Measurements from ENCODE around the gene GAB4.

The GAB4 gene

DNA sequence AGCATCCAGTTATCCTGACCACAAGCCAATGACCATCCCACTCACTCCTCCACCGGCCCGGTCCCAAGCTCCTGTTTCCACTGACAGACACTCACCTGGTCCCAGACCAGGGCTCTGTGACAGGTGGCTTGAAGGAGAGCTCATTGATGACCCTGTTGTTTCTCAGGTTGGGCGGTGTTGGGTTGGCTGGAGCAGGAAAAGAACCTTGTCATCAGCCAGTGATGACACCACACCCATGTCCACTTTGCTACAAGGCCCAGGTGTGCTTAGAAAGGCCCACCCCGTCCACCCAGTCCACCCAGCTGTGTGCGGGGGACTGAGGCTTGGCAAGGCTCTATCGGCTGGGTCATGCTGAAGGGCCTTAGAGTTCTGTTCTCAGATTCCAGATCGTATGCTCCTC lies 42.9 kb downstream of the GAB4 start:
- H3K27ac ChIP-seq (ENCODE audit: low read length): no peak overlapping the region
- H3K9ac ChIP-seq (ENCODE audit: low read depth, low read length): no peak overlapping the region
- H3K27me3 ChIP-seq (ENCODE audit: insufficient read depth, low read length): no peaks in the 10 kb centered on the region
- no peak overlapping the region for H3K4me3 ChIP-seq (ENCODE audit: low read length)
- H3K36me3 ChIP-seq (ENCODE audit: insufficient read depth, low read depth, low read length): no peaks in the 10 kb centered on the region
- no peaks in the 10 kb centered on the region for H3K4me1 ChIP-seq (ENCODE audit: insufficient read depth, low read length)
- H3K9me3 ChIP-seq (ENCODE audit: insufficient read depth, low read depth, low read length): no peaks in the 10 kb centered on the region

DNA sequence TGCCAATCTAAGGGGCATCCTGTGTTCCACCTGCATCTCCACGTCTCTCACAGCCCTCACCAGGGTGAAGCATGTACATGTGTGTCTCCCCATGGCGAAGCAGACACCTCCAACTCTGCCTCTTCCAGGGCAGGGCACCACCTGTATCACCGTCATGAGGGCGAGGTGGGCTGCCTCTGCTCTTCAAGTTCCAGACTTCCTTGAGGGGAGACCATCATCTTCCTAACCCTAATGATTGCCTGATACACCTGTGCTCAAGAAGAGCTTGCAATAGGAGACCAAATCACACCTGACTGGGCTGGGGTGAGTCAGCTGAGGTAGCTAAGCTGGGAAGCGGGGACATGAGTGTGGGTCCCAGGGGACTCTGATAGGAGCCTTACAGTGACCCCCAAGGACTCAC lies 43.7 kb downstream of the GAB4 start:
- no peaks in the 10 kb centered on the region for H3K4me1 ChIP-seq (ENCODE audit: insufficient read depth, low read length)
- no peak overlapping the region for H3K4me3 ChIP-seq (ENCODE audit: low read length)
- H3K27ac ChIP-seq (ENCODE audit: low read length): no peak overlapping the region
- H3K36me3 ChIP-seq (ENCODE audit: insufficient read depth, low read depth, low read length): no peaks in the 10 kb centered on the region
- no peak overlapping the region for H3K9ac ChIP-seq (ENCODE audit: low read depth, low read length)
- H3K27me3 ChIP-seq (ENCODE audit: insufficient read depth, low read length): no peaks in the 10 kb centered on the region
- no peaks in the 10 kb centered on the region for H3K9me3 ChIP-seq (ENCODE audit: insufficient read depth, low read depth, low read length)

DNA sequence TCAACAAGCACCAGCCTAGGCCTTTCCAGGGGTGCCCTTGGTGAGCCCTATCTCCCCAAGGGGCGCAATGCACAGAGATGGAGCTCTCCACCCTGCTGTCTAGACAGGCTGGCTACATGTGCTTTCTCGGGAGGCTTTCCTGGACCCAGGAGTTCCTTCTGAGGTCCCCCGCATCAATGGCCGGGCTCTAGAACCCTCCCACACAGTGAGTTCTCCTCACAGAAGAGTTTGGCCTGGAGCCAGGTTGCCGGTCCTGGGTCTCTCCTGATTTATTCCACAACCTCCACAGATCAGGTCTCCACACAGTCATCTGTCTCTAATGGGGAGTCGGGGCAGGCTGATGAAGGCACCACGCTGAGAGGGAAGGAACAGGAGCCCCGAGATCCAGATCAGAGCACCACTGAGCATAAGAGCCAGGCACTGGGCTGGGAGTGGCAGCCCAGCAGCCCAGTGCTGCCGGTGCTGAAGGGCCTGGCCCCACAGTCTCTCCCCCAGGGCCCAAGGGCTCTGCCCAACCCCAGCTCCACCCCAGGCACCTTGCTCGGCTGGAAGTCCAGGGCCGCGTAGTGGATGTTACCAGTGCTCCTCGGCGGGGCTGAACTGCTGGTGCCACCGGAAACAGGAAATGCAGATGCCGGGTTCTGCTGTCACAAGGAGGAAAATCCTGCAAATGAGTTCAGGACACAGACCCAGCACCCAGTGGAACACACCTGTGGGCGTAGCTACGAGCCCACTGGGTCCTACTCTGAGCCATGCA lies 44.7 kb downstream of the GAB4 start:
- no peaks in the 10 kb centered on the region for H3K27me3 ChIP-seq (ENCODE audit: insufficient read depth, low read length)
- H3K9ac ChIP-seq (ENCODE audit: low read depth, low read length): no peak overlapping the region
- no peak overlapping the region for H3K4me3 ChIP-seq (ENCODE audit: low read length)
- no peaks in the 10 kb centered on the region for H3K36me3 ChIP-seq (ENCODE audit: insufficient read depth, low read depth, low read length)
- no peaks in the 10 kb centered on the region for H3K9me3 ChIP-seq (ENCODE audit: insufficient read depth, low read depth, low read length)
- no peak overlapping the region for H3K27ac ChIP-seq (ENCODE audit: low read length)
- H3K4me1 ChIP-seq (ENCODE audit: insufficient read depth, low read length): no peaks in the 10 kb centered on the region

DNA sequence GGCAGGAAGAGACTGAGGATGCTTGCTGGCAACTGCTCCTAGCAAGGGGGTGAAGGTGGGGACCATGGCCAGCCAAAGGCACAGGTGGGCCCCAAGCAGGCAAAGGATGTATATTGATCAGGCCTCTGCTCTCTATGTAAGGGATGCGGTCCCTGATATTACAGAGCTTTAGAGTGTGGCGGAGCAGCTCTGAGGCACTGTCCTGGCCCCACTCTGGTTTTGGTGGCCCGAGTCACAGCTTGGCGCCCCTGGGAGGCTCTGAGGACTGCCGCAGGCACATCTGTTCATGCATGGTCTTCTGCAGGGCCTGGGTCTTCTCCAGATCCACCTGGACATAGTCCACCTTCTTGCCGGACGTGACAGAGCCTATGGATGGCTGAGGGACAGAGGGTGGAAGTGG lies 45.5 kb downstream of the GAB4 start:
- H3K27ac ChIP-seq (ENCODE audit: low read length): no peak overlapping the region
- no peaks in the 10 kb centered on the region for H3K9me3 ChIP-seq (ENCODE audit: insufficient read depth, low read depth, low read length)
- no peak overlapping the region for H3K9ac ChIP-seq (ENCODE audit: low read depth, low read length)
- H3K27me3 ChIP-seq (ENCODE audit: insufficient read depth, low read length): no peaks in the 10 kb centered on the region
- H3K4me1 ChIP-seq (ENCODE audit: insufficient read depth, low read length): no peaks in the 10 kb centered on the region
- H3K4me3 ChIP-seq (ENCODE audit: low read length): no peak overlapping the region
- no peaks in the 10 kb centered on the region for H3K36me3 ChIP-seq (ENCODE audit: insufficient read depth, low read depth, low read length)

DNA sequence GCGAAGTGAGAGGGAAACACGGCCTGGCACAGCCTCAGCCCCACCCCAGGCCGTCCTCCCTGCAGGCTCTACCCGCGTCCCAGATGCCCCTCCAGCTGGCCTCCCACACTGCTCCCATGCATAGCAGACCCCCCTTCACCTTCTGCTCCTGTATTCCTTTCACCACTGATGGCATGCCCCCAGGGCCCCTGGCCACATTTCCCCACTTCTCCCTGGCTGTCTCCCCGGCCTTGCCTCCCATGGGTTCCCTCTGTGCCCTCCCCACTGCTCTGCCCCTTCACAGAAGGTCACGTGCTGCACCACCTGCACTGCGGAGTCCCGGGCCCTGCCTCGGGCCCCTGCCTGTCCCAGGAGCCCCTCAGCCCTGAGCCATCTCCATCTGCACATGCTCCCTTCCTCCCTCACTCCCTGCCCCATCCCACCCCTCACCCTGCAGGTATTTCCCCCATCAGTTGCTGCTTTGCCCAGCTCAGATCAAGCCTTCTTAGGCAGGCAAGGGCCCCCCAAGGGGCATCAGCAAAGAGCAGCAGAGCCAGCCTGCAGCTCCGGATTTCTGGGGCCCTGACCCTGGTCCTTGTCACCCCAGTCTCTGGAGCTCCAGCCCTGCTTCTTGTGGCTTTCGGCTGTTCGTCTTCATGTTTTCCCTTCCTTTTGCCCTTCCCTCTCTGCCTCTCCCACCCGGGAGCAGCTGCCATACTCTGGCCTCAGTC lies 46.4 kb downstream of the GAB4 start:
- H3K36me3 ChIP-seq (ENCODE audit: insufficient read depth, low read depth, low read length): no peaks in the 10 kb centered on the region
- no peaks in the 10 kb centered on the region for H3K4me1 ChIP-seq (ENCODE audit: insufficient read depth, low read length)
- H3K27ac ChIP-seq (ENCODE audit: low read length): no peak overlapping the region
- H3K9me3 ChIP-seq (ENCODE audit: insufficient read depth, low read depth, low read length): no peaks in the 10 kb centered on the region
- H3K9ac ChIP-seq (ENCODE audit: low read depth, low read length): no peak overlapping the region
- no peaks in the 10 kb centered on the region for H3K27me3 ChIP-seq (ENCODE audit: insufficient read depth, low read length)
- H3K4me3 ChIP-seq (ENCODE audit: low read length): no peak overlapping the region

DNA sequence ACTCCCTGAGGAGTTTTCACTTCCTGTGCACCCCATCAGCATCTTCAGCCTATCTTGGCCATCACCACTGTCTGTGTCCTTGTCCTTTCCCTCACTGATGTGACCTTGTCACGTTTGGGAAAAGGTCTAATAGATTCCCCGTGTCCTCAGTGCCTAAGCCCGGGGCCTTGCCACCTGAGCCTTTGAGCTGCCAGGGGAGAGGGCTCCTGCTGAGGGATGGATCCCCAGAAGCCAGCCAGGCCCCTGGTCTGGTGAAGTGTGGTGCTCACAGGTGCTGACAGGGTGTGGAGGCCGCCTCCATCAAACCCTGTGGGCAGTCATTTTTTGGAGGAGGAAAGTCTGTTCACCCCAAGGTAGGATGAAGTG lies 47.2 kb downstream of the GAB4 start:
- H3K4me1 ChIP-seq (ENCODE audit: insufficient read depth, low read length): no peaks in the 10 kb centered on the region
- no peaks in the 10 kb centered on the region for H3K27me3 ChIP-seq (ENCODE audit: insufficient read depth, low read length)
- no peaks in the 10 kb centered on the region for H3K9me3 ChIP-seq (ENCODE audit: insufficient read depth, low read depth, low read length)
- H3K9ac ChIP-seq (ENCODE audit: low read depth, low read length): no peak overlapping the region
- H3K36me3 ChIP-seq (ENCODE audit: insufficient read depth, low read depth, low read length): no peaks in the 10 kb centered on the region
- H3K4me3 ChIP-seq (ENCODE audit: low read length): no peak overlapping the region
- no peak overlapping the region for H3K27ac ChIP-seq (ENCODE audit: low read length)

DNA sequence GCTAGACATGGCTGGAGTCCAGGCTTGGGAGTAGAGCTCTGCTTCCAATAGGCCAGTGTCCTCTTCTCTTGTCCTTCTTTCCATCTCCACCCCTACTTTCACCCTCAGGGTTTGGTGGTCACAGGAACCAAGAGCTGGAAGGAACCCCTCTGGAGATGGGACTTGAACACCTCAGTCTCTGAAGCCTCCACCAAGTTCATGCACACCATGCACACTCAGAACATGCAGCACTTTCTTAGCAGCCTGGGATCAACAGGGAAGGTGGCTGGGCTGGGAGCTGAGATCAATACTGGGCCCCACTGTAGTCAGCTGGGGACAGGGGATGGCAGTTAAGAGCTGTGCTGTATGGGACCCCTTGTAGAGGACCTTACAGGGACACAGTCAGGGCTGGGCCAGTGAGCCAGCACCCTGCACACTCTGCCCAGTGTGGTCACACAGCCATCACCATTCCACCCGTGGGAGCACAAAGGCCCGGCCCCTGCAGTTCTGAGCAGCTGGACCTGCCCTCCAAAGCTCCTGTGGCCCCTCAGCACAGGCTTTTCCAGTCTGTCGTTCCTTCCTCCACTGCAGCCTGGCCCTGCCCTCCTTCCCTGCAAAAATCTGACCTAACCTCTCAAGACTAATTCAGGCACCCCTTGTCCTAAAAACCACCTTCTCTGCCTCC lies 47.7 kb downstream of the GAB4 start:
- H3K27ac ChIP-seq (ENCODE audit: low read length): no peak overlapping the region
- no peaks in the 10 kb centered on the region for H3K4me1 ChIP-seq (ENCODE audit: insufficient read depth, low read length)
- H3K4me3 ChIP-seq (ENCODE audit: low read length): no peak overlapping the region
- no peaks in the 10 kb centered on the region for H3K36me3 ChIP-seq (ENCODE audit: insufficient read depth, low read depth, low read length)
- no peak overlapping the region for H3K9ac ChIP-seq (ENCODE audit: low read depth, low read length)
- no peaks in the 10 kb centered on the region for H3K27me3 ChIP-seq (ENCODE audit: insufficient read depth, low read length)
- no peaks in the 10 kb centered on the region for H3K9me3 ChIP-seq (ENCODE audit: insufficient read depth, low read depth, low read length)

DNA sequence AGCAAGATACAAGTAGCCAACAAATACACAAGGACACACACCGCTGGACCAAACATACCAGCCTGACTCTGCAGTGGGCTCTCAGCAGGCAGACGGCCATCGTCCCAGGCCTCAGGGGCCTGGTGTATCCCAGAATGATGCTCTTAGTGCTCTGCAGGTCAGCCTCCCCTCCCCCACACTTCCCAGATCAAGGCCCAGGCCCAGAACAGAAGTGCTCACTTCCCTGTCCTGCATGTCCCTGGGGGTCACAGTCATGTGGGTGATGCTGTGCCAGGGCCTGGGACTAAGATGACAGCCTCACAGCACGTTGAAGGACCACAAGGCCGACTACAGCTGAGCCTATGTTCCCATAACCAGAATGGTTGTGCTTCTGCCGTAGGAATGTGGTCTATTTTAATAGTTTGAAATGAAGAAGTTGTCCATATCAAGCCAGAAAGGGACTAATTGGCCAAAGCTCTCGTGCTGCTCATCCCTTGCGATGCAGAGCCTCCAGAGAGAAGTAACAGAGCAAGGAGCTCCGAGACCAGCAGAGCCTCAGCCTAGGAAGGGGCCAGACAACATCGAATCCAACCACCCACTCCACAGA lies 48.6 kb downstream of the GAB4 start:
- no peaks in the 10 kb centered on the region for H3K4me1 ChIP-seq (ENCODE audit: insufficient read depth, low read length)
- no peaks in the 10 kb centered on the region for H3K27me3 ChIP-seq (ENCODE audit: insufficient read depth, low read length)
- H3K4me3 ChIP-seq (ENCODE audit: low read length): no peak overlapping the region
- no peaks in the 10 kb centered on the region for H3K36me3 ChIP-seq (ENCODE audit: insufficient read depth, low read depth, low read length)
- no peaks in the 10 kb centered on the region for H3K9me3 ChIP-seq (ENCODE audit: insufficient read depth, low read depth, low read length)
- H3K9ac ChIP-seq (ENCODE audit: low read depth, low read length): no peak overlapping the region
- no peak overlapping the region for H3K27ac ChIP-seq (ENCODE audit: low read length)

DNA sequence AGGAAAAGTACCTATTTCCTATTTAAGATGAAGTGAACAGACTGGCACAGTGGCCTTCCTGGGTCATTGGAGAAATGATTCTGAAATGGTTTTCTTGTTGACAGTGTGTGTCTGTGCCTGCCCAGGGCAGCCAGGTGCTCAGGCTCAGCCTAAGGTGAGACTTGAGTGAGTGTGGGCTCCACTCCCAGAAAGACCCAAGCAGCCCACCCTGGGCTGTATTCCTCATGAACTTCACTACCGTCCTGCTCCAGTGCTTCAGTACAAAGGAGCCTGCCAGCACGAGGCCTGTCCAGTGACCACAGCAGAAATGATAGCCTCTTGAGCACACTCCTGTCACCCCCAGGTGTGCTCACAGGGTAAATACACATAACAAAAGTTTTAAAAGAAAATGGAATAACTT lies 49.5 kb downstream of the GAB4 start:
- Histone ChIP-seq H3K9me3 (ENCODE audit: insufficient read depth, low read depth, low read length) (no peaks in the 10 kb centered on the region), H3K36me3 (ENCODE audit: insufficient read depth, low read depth, low read length) (no peaks in the 10 kb centered on the region), H3K4me1 (ENCODE audit: insufficient read depth, low read length) (no peaks in the 10 kb centered on the region), H3K9ac (ENCODE audit: low read depth, low read length) (no peak overlapping the region), H3K27me3 (ENCODE audit: insufficient read depth, low read length) (no peaks in the 10 kb centered on the region), H3K4me3 (ENCODE audit: low read length) (no peak overlapping the region), H3K27ac (ENCODE audit: low read length) (no peak overlapping the region)

DNA sequence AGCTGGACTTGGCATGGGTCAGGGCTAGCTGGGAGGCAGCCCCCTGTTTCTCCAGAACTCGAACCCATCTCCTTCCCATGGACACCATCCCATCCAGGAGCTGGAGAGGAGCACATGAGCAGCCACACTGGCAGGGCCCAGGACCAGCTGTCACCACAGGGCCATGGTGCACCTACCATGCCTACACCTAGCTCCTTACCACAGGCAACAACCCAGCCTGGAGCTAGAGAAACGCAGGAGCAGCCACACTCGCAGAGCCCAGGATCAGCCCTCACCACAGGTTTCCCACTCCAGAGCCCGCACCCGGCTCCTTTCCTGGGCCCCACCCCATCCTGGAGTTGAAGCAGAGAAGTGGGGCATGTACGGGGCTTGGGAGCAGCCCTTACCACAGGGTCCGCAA lies 50.2 kb downstream of the GAB4 start:
- H3K4me1 ChIP-seq (ENCODE audit: insufficient read depth, low read length): no peaks in the 10 kb centered on the region
- H3K27me3 ChIP-seq (ENCODE audit: insufficient read depth, low read length): no peaks in the 10 kb centered on the region
- H3K9me3 ChIP-seq (ENCODE audit: insufficient read depth, low read depth, low read length): no peaks in the 10 kb centered on the region
- H3K27ac ChIP-seq (ENCODE audit: low read length): no peak overlapping the region
- no peak overlapping the region for H3K9ac ChIP-seq (ENCODE audit: low read depth, low read length)
- H3K36me3 ChIP-seq (ENCODE audit: insufficient read depth, low read depth, low read length): no peaks in the 10 kb centered on the region
- no peak overlapping the region for H3K4me3 ChIP-seq (ENCODE audit: low read length)

DNA sequence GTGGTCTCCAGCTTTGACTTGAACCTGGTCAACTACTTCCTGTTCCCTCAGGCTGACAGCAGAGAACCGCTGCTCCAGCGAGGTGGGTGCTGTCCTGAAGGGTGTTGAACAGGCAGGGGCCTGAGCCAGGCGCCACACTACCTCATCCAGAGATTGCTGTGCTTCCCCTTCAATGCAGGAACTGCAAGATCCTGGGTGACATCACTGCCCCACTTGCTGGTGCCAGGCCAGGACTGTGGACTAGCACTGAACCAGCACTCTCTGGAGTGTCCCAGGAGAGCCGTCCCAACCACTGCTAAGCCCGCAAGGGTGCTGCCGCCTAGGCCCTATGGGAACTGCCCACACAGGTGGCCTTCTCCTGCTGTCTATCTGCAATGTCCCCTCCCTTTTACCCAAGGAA lies 51.7 kb downstream of the GAB4 start:
- no peaks in the 10 kb centered on the region for H3K9me3 ChIP-seq (ENCODE audit: insufficient read depth, low read depth, low read length)
- no peaks in the 10 kb centered on the region for H3K27me3 ChIP-seq (ENCODE audit: insufficient read depth, low read length)
- H3K36me3 ChIP-seq (ENCODE audit: insufficient read depth, low read depth, low read length): no peaks in the 10 kb centered on the region
- no peaks in the 10 kb centered on the region for H3K4me1 ChIP-seq (ENCODE audit: insufficient read depth, low read length)
- H3K9ac ChIP-seq (ENCODE audit: low read depth, low read length): no peak overlapping the region
- H3K4me3 ChIP-seq (ENCODE audit: low read length): no peak overlapping the region
- no peak overlapping the region for H3K27ac ChIP-seq (ENCODE audit: low read length)
